GM15510 (cell line): ENCODE results near the gene CPED1.

ENCODE experiments used
- POLR2A ChIP-seq: IDR thresholded peaks from 3 replicates; pipeline ENCODE4 v1.6.1; 2011; ENCODE audit warnings: borderline replicate concordance; ENCODE audit not compliant: insufficient read length; ENCODE audit errors: extremely low read depth

The CPED1 gene

DNA sequence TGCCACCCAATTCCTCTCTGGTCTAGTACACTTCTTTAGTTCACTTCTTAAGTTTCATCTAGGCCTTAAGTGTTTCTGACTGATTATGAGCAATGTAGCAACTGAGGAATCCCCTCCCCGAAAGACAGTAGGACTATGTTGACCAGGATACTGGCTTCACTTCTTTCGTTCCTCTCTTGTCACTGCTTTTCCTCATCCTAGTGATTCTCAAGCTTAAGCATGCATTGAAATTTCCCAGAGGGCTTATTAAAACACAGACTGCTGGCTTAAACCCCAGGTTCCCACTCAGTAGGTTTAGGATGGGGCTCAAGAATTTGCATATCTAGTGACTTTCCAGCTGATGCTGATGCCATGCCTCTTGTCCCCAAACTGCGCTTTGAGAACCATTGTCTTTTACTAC is 175.7 kb downstream of the CPED1 start:
- TF ChIP-seq POLR2A, result no peak

DNA sequence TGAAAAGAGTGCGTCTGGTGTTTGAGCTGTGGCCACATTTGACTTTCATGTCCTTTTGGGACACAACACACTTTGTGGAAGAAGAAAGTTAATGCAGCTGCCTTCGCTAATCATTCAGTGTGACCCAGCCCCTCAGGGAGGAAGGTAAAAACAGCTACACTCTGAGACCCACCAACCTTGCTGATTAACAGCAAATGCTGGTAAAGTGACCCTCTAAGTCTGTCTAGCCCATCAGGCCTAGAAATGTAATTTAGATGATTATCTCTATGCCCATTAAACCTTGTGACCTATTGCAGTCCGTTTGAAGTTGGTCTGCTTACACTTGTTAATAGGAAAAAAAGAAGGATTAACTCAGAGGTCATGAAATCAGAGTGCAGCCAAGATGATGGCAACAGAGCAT is 178.4 kb downstream of the CPED1 start:
- TF ChIP-seq POLR2A, result no peak

DNA sequence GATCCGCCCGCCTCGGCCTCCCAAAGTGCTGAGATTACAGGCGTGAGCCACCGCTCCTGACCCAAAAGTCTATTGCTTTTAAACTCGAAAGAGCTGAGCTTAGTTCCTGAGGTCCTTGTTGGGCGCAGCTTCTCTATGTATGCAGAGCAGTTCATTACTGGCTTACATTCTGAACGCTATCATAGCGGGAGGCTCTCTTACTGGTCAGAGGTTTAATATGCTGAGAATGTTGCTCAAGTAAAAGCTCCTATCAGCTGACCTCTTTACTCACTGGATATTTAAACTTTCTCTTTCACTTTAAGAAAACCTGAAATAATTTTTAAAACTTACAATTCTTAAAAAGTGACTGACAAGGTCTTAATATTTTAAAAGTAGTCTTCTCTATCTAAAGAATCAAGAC is 179.5 kb downstream of the CPED1 start:
- TF ChIP-seq POLR2A, result no peak

DNA sequence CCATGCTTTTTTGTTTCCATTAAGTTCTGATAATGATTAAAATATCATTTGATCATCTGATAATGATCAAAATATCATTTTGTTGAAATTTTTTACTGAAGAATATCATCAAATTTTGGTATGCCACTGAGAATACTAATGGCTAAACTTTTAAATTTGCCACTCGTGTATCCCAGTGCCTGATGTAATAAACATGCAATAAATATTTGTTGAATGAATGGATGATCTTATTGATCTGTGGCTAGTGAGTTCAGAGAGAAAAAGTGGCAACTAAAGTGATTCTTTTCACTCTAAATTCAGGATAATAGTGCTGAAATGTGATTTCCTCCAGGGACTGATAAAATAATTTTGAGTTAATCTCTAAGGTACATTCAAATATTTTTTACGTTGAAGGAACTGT is 181.0 kb downstream of the CPED1 start:
- TF ChIP-seq POLR2A, result no peak

- no peak for TF ChIP-seq POLR2A
Observed at GRCh38 chr7:121172484-121172883, 184.0 kb downstream of the CPED1 start.

DNA sequence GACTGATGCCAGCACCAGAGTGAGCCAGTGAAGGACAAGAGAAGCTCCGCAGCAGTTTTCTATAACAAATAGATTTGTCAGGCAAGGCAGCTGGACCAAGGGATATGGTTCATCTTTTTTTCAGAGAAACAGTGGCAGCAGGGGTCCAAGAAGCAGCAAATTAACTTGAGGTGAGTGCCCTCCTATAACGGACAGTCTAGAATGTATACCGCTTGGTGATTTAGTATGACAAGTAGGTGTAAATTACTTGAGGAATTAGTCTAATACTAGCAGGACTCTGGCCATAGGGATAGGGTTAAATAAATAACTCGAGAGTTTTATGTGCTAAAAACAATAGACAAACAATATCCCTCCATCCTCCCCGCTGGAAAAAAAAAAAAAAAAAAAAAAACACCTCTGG is 187.3 kb downstream of the CPED1 start:
- no peak for TF ChIP-seq POLR2A

- no peak for TF ChIP-seq POLR2A
Observed at GRCh38 chr7:121178452-121178851, 189.9 kb downstream of the CPED1 start.

DNA sequence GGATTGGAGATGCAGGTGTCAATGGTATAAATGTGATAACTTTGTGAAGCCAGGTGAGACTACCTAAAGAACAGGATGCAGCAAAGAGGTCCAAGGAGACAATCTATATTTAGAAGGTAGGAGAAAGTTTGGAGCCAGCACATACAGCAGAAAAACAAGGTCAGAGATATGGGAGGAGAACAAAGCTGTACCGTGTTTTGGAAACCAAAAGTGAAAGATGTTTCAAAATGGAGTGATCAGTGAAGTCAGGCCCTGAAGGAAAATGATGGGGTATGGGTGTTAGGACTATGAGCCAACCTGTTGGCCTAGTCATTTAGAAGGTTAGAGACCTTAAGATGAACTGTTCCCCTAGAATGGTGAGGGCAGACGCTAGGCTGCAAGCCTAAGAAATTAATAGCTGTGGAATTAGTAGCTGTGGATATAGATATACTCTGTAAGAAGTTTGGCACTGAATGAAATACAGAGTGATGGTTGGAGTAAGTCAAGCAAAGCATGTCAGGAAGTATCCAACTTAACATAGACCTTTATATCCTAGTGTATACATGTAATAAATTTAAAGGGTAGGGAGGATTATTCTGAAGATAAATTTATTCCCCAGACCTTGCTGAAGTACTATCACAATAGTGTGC is 190.5 kb downstream of the CPED1 start:
- TF ChIP-seq POLR2A, result no peak

DNA sequence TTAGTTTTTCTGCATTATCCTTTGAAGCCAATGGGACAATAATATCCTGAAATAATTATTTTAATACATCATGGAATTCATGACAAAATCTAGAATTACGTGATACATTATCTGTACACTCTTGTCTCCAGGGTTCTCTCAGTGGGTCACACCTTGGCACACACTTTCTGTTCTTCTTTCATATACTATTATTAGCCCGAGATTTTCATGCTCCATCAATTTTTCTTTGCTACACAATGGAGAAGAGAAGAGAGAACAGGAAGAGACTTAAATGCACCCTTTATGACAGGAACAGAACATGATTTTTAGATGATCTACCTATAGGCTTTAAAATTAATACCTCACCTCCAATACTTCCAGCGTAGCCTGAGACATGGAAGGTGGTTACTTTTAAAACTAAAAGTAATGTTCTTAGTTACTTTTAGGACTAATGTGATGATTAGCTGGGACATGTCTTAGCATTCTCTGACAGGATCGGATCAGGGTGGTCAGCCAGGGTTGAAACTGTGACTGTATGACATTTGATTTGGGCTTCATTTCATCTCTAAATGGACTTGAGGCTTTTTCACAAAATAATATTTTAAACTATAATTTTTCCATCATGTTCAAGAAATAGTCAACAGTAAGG is 192.0 kb downstream of the CPED1 start:
- TF ChIP-seq POLR2A, result no peak

DNA sequence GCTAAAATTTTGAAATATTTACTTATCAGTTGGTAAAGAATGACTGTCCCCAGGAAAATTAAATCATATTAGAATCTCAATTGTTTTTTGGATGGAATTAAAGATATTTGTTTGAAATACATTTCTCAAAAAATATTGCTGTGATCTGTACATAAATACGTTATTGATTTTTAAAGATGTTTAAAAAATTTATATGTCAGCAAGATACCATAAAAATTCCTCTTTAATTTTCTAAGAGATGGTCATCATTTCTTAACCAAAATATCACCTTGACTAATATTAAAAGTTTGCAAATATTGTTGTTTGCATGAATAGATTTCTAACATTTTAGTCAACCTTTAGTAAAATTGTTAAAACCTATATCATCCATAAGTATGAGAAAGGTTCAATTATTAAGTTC is 192.8 kb downstream of the CPED1 start:
- TF ChIP-seq POLR2A, result no peak

DNA sequence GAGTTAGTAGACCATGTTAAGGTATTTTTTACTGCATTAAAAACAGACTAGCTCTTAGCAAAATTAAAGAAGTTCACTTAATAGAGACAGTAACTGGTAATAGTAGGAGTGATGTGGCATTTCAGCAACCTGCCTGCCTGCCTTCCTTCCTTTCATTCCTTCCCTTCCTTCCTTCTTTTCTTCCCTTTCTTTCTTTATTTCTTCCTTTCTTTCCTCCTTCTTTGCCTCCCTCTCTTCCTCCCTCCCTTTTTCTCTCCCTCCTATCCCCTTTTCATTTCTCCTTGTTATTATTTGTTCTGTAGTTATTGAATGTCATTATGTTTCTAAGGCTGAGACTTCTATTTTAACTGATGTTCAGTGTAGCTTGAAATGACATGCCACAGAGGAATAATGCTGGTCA is 193.8 kb downstream of the CPED1 start:
- no peak for TF ChIP-seq POLR2A

DNA sequence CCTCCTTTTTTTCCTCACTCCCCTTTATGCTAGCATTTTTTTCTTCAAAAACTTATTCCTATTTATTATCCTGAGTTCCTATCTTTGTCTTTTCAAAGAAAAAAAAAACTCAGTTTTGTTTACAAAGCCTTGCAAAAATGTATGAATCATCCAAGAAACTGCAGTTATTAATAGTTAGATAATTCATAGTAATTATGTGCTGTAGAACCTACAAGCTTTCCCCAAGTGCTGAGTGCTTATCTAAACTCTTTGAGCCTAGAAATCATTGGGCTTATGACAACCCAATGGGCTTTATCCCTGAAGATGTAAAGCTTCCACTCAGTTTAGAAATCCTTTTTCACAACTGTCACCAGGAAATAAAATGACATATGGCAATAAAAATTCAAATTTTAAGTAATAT is 194.4 kb downstream of the CPED1 start:
- no peak for TF ChIP-seq POLR2A

DNA sequence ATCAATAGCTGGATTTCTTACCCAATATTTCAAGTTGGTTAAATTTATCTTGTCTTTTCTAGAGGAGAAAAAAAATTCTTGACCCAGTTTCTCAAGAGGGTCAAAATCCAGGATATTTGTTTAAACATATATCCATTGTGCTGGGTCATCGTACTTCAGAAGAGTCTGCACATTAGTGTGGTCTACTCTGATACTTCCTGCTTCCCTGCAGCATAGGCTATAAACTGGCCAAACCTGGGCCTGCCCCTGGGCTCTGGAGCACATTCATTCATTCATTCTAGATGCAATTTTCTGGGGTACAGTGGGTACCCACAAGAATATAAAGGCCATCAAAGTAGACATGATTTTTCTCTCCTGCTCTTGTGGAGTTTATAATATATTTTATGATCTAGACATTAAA is 198.2 kb downstream of the CPED1 start:
- TF ChIP-seq POLR2A, result no peak

DNA sequence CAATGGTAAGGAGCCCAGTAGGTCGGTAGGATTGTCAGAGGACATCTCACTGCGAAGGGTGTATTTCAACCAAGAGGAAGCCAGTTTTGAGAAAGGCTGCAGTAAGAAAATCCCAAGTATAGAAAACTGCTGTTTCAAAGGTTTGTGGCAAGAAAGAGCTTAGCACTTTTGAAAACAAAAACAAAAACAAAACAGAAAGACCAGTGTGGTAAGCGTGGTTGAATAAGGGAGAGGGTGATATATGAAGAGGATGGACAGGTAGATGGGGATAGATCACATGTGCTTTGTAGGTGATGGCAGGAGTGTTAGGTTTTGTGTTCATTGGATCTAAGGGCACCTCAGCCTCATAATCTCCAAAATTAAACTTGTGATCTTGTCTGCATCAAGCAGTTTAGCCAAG is 198.7 kb downstream of the CPED1 start:
- no peak for TF ChIP-seq POLR2A

- no peak for TF ChIP-seq POLR2A
Observed at GRCh38 chr7:121187676-121188075, 199.2 kb downstream of the CPED1 start.

DNA sequence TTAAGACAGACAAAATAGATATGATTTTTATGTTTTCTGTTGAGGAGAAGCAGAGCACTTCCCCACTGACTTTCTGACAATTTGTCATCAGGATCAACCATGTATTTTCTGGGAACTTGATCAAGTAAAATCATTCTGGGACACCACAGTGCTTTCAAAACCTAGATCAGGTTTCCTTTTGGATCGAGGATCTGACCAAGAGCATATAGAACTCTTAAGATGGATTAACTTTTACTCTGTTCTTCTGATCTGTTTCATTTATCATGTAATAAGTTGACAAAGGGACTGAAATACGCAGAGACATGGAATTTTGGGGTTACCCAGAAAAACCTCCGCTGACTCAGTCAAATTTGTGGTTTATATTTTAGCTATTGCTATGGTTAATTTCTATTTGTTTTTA is 204.3 kb downstream of the CPED1 start:
- TF ChIP-seq POLR2A, result no peak
